Spinal cord (tissue), 10 donors: ENCODE data around the gene FERD3L. TPM values are rescaled to one million over a fixed set of nuclear protein-coding genes. Genes with fewer than 3 reads are reported as not detected.

Source experiments
- DNase-seq, 6 donors: peaks; one replicate each; pipeline versions ENCODE4 v3.0.0 to v3.0.0-alpha.2; 2013 to 2015; ENCODE audit warnings: low spot score in 6 of 6, low read depth in 4 of 6
- H3K27ac ChIP-seq: one replicate; pipeline ENCODE4 v1.5.1; 2013; ENCODE audit warnings: low read depth, low read length, control low read depth
- H3K27me3 ChIP-seq: one replicate; pipeline ENCODE4 v1.6.1; 2013; ENCODE audit warnings: low read length; ENCODE audit not compliant: control insufficient read depth, insufficient read depth
- H3K36me3 ChIP-seq: one replicate; pipeline ENCODE4 v1.6.1; 2013; ENCODE audit warnings: low read length; ENCODE audit not compliant: control insufficient read depth, insufficient read depth
- H3K4me1 ChIP-seq: one replicate; pipeline ENCODE4 v1.6.1; 2013; ENCODE audit warnings: low read length; ENCODE audit not compliant: control insufficient read depth, insufficient read depth
- H3K4me3 ChIP-seq: one replicate; pipeline ENCODE4 v1.5.1; 2013; ENCODE audit warnings: low read depth, low read length, control low read depth
- H3K9me3 ChIP-seq: one replicate; pipeline ENCODE4 v1.6.1; 2013; ENCODE audit warnings: low read length; ENCODE audit not compliant: control insufficient read depth, insufficient read depth
- WGBS: methylation state at CpG from one replicate; pipeline ENCODE4 v1.1.5; 2013; ENCODE audit warnings: missing lambda C conversion rate; ENCODE audit not compliant: insufficient coverage; 5-methylcytosine and 5-hydroxymethylcytosine counted together
- polyA plus RNA-seq, 2 donors: library from polyadenylated mRNA; unstranded; fragments of 120-200 nt; gene quantifications; one replicate each; pipeline ENCODE4 v1.2.1, GENCODE V29; 2013; ENCODE audit not compliant: insufficient read length in 2 of 2
- total RNA-seq, 2 donors: library from RNA; depleted of rRNA in 1 of 2; stranded (reverse); fragments of 120-200 nt in 1 of 2; fragments of >200 nt in 1 of 2; gene quantifications; one replicate each; pipeline versions ENCODE4 v1.2.3 to v1.2.4, GENCODE V29; 2013 to 2014
- donor health status: healthy.

The FERD3L gene
- total and polyA plus RNA-seq, 4 donors = 0.61 to 2.0 (median 0.89) TPM; not detected in 1

- Histone ChIP-seq H3K4me1 (peaks cover 26% of the 10 kb centered on the region), H3K27me3 (peaks cover 76% of the 10 kb centered on the region), H3K27ac (no peak overlapping the region), H3K9me3 (no peaks in the 10 kb centered on the region), H3K36me3 (no peaks in the 10 kb centered on the region), H3K4me3 (no peak overlapping the region)
- DNase-seq = peak in 2 of 6 donors; percentile 14 to 27
- 3% methylated on average over 23 of the region's 30 CpGs for WGBS
Measured at GRCh38 chr7:19143881-19144574, 1.2 kb downstream of the FERD3L start.

- no peak overlapping the region for H3K27ac ChIP-seq
- H3K36me3 ChIP-seq = no peaks in the 10 kb centered on the region
- no peak overlapping the region for H3K4me3 ChIP-seq
- DNase-seq = no peak
- H3K27me3 ChIP-seq = peaks cover 45% of the 10 kb centered on the region
- WGBS = 100% methylated on average over 2 of the region's 4 CpGs
- no peaks in the 10 kb centered on the region for H3K9me3 ChIP-seq
- H3K4me1 ChIP-seq = peaks cover 15% of the 10 kb centered on the region
Measured at GRCh38 chr7:19139706-19140327, 5.4 kb downstream of the FERD3L start.

- no peak overlapping the region for H3K27ac ChIP-seq
- no peaks in the 10 kb centered on the region for H3K4me1 ChIP-seq
- H3K27me3 ChIP-seq = peaks cover 2% of the 10 kb centered on the region
- DNase-seq = no peak
- no peaks in the 10 kb centered on the region for H3K36me3 ChIP-seq
- WGBS = no CpG with 5 or more reads among the region's 4 CpGs
- no peak overlapping the region for H3K4me3 ChIP-seq
- no peaks in the 10 kb centered on the region for H3K9me3 ChIP-seq
Measured at GRCh38 chr7:19133886-19134285, 11.3 kb downstream of the FERD3L start.

GRCh38 chr7:19133390-19133789 lies 11.8 kb downstream of the FERD3L start:
- no peak overlapping the region for H3K27ac ChIP-seq
- DNase-seq = no peak
- H3K4me1 ChIP-seq = no peaks in the 10 kb centered on the region
- no peak overlapping the region for H3K4me3 ChIP-seq
- peaks cover 2% of the 10 kb centered on the region for H3K27me3 ChIP-seq
- no peaks in the 10 kb centered on the region for H3K9me3 ChIP-seq
- WGBS = 62% methylated on average over 3 of the region's 4 CpGs
- H3K36me3 ChIP-seq = no peaks in the 10 kb centered on the region

GRCh38 chr7:19128856-19129255 lies 16.4 kb downstream of the FERD3L start:
- no peaks in the 10 kb centered on the region for H3K36me3 ChIP-seq
- H3K27me3 ChIP-seq = peaks cover 2% of the 10 kb centered on the region
- no peak overlapping the region for H3K27ac ChIP-seq
- H3K9me3 ChIP-seq = no peaks in the 10 kb centered on the region
- H3K4me1 ChIP-seq = no peaks in the 10 kb centered on the region
- no CpG with 5 or more reads among the region's 1 CpG for WGBS
- no peak for DNase-seq
- no peak overlapping the region for H3K4me3 ChIP-seq

GRCh38 chr7:19121977-19122588 lies 23.1 kb downstream of the FERD3L start:
- Histone ChIP-seq H3K4me1 (peaks cover 18% of the 10 kb centered on the region), H3K9me3 (no peaks in the 10 kb centered on the region), H3K27ac (no peak overlapping the region), H3K27me3 (peaks cover 54% of the 10 kb centered on the region), H3K4me3 (no peak overlapping the region), H3K36me3 (no peaks in the 10 kb centered on the region)
- peak in 3 of 6 donors; percentile 24 to 89 (median 81) for DNase-seq
- WGBS = no CpG with 5 or more reads among the region's 2 CpGs

GRCh38 chr7:19119870-19120486 lies 25.2 kb downstream of the FERD3L start:
- 9% methylated on average over 4 of the region's 10 CpGs for WGBS
- peak in 2 of 6 donors; percentile 26 to 30 for DNase-seq

GRCh38 chr7:19119372-19119771 lies 25.8 kb downstream of the FERD3L start:
- no peaks in the 10 kb centered on the region for H3K36me3 ChIP-seq
- peak in 3 of 6 donors; percentile 26 to 44 (median 43) for DNase-seq
- peaks cover 26% of the 10 kb centered on the region for H3K4me1 ChIP-seq
- H3K4me3 ChIP-seq = no peak overlapping the region
- peak overlapping the region; percentile 29 for H3K27ac ChIP-seq
- no peaks in the 10 kb centered on the region for H3K9me3 ChIP-seq
- H3K27me3 ChIP-seq = peaks cover 79% of the 10 kb centered on the region
- 0% methylated on average over 2 of the region's 8 CpGs for WGBS

More at GRCh38 chr7:19119870-19120486, 25.2 kb downstream of the FERD3L start:
- Histone ChIP-seq H3K4me3 (no peak overlapping the region), H3K36me3 (no peaks in the 10 kb centered on the region), H3K4me1 (peaks cover 26% of the 10 kb centered on the region), H3K27ac (no peak overlapping the region), H3K9me3 (no peaks in the 10 kb centered on the region), H3K27me3 (peaks cover 73% of the 10 kb centered on the region)

GRCh38 chr7:19118636-19119371 lies 26.4 kb downstream of the FERD3L start:
- 2% methylated on average over 23 of the region's 28 CpGs for WGBS
- H3K4me3 ChIP-seq = peak overlapping the region; percentile 48
- H3K27ac ChIP-seq = peak overlapping the region; percentile 77
- no peaks in the 10 kb centered on the region for H3K36me3 ChIP-seq
- no peaks in the 10 kb centered on the region for H3K9me3 ChIP-seq
- peaks cover 85% of the 10 kb centered on the region for H3K27me3 ChIP-seq
- peak in 3 of 6 donors; percentile 19 to 58 (median 26) for DNase-seq
- peaks cover 26% of the 10 kb centered on the region for H3K4me1 ChIP-seq
